C4-2B (cell line): Measurements from ENCODE around the gene RIMBP2.

ENCODE experiments used
- ZFX ChIP-seq: fragments of 450-650 bp; IDR thresholded peaks from 2 replicates; pipeline ENCODE4 v1.6.1; 2017
- TF ChIP-seq, protein P1 (sequence below): fragments of 450-650 bp; conservative IDR thresholded peaks from 2 replicates; pipeline ENCODE4 v1.5.1; 2017; ENCODE audit warnings: mild to moderate bottlenecking

GRCh38 chr12:130573235-130573634 lies 142.9 kb downstream of the RIMBP2 start:
- TF ChIP-seq, protein P1, sequence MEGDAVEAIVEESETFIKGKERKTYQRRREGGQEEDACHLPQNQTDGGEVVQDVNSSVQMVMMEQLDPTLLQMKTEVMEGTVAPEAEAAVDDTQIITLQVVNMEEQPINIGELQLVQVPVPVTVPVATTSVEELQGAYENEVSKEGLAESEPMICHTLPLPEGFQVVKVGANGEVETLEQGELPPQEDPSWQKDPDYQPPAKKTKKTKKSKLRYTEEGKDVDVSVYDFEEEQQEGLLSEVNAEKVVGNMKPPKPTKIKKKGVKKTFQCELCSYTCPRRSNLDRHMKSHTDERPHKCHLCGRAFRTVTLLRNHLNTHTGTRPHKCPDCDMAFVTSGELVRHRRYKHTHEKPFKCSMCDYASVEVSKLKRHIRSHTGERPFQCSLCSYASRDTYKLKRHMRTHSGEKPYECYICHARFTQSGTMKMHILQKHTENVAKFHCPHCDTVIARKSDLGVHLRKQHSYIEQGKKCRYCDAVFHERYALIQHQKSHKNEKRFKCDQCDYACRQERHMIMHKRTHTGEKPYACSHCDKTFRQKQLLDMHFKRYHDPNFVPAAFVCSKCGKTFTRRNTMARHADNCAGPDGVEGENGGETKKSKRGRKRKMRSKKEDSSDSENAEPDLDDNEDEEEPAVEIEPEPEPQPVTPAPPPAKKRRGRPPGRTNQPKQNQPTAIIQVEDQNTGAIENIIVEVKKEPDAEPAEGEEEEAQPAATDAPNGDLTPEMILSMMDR = no peak
- no peak for TF ChIP-seq ZFX
